ENCODE data around the gene ICA1L. TPM values are rescaled to one million over a fixed set of nuclear protein-coding genes. Genes with fewer than 3 reads are reported as not detected.

Gene ICA1L
- total RNA-seq, 1 donor from 2014 or later = 2.7 TPM

DNA sequence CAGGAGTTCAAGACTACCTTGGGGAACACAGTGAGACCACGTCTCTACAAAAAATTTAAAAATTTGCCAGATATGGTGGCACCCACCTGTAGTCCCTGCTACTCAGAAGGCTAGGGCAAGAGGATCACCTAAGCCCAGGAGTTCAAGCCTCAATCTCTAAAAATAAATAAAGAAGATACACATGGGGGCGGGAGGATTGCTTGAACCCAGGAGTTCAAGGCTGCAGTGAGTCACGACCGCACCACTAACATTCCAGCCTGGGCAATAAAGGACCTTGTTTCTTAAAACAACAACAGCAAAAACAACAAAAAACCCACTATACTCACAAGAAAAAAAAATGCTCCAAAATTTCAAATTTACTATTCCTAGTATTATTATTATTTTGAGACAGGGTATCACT, 10.0 kb upstream of the ICA1L start:
- Mint-ChIP-seq H3K4me3 (ENCODE audit: unreplicated experiment) (no peak overlapping the region), H3K4me1 (ENCODE audit: low read depth, unreplicated experiment) (no peaks in the 10 kb centered on the region), H3K9me3 (ENCODE audit: unreplicated experiment) (no peaks in the 10 kb centered on the region), H3K27ac (ENCODE audit: unreplicated experiment) (no peak overlapping the region), H3K27me3 (ENCODE audit: low read depth, unreplicated experiment) (no peaks in the 10 kb centered on the region), H3K36me3 (ENCODE audit: low read depth, unreplicated experiment) (peaks cover 4% of the 10 kb centered on the region)
- Histone ChIP-seq H3K27ac (ENCODE audit: low read depth, low read length) (no peak overlapping the region), H2AFZ (ENCODE audit: low read depth, low read length) (no peak overlapping the region), H3K9me3 (ENCODE audit: insufficient read depth, low read depth, low read length) (no peaks in the 10 kb centered on the region), H4K20me1 (ENCODE audit: insufficient read depth, low read length) (no peaks in the 10 kb centered on the region), H3K36me3 (ENCODE audit: insufficient read depth, low read length) (peaks cover 15% of the 10 kb centered on the region), H3K27me3 (ENCODE audit: insufficient read depth, low read length) (no peaks in the 10 kb centered on the region), H3K4me1 (ENCODE audit: insufficient read depth, low read length) (no peaks in the 10 kb centered on the region), H3K79me2 (ENCODE audit: insufficient read depth, low read length) (no peaks in the 10 kb centered on the region), H3K4me3 (ENCODE audit: insufficient read depth, low read depth, low read length) (no peak overlapping the region), H3K9ac (ENCODE audit: low read length) (no peak overlapping the region), H3K4me2 (ENCODE audit: low read length) (no peak overlapping the region)
- no peak for DNase-seq (ENCODE audit: low read depth)
- TF ChIP-seq, protein P1, sequence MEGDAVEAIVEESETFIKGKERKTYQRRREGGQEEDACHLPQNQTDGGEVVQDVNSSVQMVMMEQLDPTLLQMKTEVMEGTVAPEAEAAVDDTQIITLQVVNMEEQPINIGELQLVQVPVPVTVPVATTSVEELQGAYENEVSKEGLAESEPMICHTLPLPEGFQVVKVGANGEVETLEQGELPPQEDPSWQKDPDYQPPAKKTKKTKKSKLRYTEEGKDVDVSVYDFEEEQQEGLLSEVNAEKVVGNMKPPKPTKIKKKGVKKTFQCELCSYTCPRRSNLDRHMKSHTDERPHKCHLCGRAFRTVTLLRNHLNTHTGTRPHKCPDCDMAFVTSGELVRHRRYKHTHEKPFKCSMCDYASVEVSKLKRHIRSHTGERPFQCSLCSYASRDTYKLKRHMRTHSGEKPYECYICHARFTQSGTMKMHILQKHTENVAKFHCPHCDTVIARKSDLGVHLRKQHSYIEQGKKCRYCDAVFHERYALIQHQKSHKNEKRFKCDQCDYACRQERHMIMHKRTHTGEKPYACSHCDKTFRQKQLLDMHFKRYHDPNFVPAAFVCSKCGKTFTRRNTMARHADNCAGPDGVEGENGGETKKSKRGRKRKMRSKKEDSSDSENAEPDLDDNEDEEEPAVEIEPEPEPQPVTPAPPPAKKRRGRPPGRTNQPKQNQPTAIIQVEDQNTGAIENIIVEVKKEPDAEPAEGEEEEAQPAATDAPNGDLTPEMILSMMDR (IDR thresholded peaks at IDR 0.05; ENCODE audit: insufficient read depth, low read depth, low read length) = no peak
- TF ChIP-seq EZH2 (IDR thresholded peaks at IDR 0.05; ENCODE audit: insufficient read depth, low read length) = no peak
- no peak for FAIRE-seq

DNA sequence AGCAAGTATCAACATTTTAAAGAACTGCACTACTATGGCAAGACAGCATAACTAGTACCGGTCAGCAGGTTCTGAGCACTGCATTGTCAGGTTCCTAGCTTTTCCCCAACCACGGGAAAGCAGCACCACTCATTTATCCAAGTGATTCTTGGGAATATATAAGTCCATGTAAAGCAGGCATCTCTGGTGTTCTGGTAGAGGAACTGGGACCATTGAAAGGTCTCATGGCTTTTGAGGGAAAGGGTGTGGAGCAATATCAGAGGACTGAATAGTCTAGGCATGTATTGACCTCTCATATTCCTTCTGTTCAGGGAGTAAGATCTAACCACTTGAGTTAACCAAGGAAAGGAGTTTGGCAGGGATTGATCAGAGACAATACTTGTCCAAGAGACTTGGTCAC, 6.1 kb upstream of the ICA1L start:
- no peaks in the 10 kb centered on the region for H4K20me1 ChIP-seq (ENCODE audit: insufficient read depth, low read length)
- no peaks in the 10 kb centered on the region for H3K27me3 Mint-ChIP-seq (ENCODE audit: low read depth, unreplicated experiment)

More for the DNA sequence above, 6.1 kb upstream of the ICA1L start:
- no peak overlapping the region for H3K27ac ChIP-seq (ENCODE audit: low read depth, low read length)
- Mint-ChIP-seq H3K4me1 (ENCODE audit: low read depth, unreplicated experiment) (no peaks in the 10 kb centered on the region), H3K9me3 (ENCODE audit: unreplicated experiment) (no peaks in the 10 kb centered on the region), H3K36me3 (ENCODE audit: low read depth, unreplicated experiment) (no peaks in the 10 kb centered on the region), H3K4me3 (ENCODE audit: unreplicated experiment) (no peak overlapping the region), H3K27ac (ENCODE audit: unreplicated experiment) (no peak overlapping the region)
- H3K4me2 ChIP-seq (ENCODE audit: low read length) = no peak overlapping the region
- H3K79me2 ChIP-seq (ENCODE audit: insufficient read depth, low read length) = no peaks in the 10 kb centered on the region
- no peaks in the 10 kb centered on the region for H3K9me3 ChIP-seq (ENCODE audit: insufficient read depth, low read depth, low read length)
- FAIRE-seq = no peak
- no peak for DNase-seq (ENCODE audit: low read depth)
- H3K36me3 ChIP-seq (ENCODE audit: insufficient read depth, low read length) = peaks cover 4% of the 10 kb centered on the region
- H3K9ac ChIP-seq (ENCODE audit: low read length) = no peak overlapping the region
- H3K4me1 ChIP-seq (ENCODE audit: insufficient read depth, low read length) = no peaks in the 10 kb centered on the region
- no peak overlapping the region for H3K4me3 ChIP-seq (ENCODE audit: insufficient read depth, low read depth, low read length)
- H2AFZ ChIP-seq (ENCODE audit: low read depth, low read length) = no peak overlapping the region
- H3K27me3 ChIP-seq (ENCODE audit: insufficient read depth, low read length) = no peaks in the 10 kb centered on the region
- TF ChIP-seq, protein P1 (IDR thresholded peaks at IDR 0.05; ENCODE audit: insufficient read depth, low read depth, low read length) = no peak

Measured in astrocyte (in vitro differentiated cells and primary cell).